ENCODE measurements around the gene CEMIP.
"Not testable (repeated sequence)": the region's sequence is repeated elsewhere in the genome, so short reads cannot be mapped to it uniquely, and the experiment has no call there.

Gene CEMIP

GRCh38 chr15:80953001-80953952, 174.1 kb downstream of the CEMIP start:
- DNase-seq (ENCODE audit: low read depth in 2 of 2): no peak

DNA sequence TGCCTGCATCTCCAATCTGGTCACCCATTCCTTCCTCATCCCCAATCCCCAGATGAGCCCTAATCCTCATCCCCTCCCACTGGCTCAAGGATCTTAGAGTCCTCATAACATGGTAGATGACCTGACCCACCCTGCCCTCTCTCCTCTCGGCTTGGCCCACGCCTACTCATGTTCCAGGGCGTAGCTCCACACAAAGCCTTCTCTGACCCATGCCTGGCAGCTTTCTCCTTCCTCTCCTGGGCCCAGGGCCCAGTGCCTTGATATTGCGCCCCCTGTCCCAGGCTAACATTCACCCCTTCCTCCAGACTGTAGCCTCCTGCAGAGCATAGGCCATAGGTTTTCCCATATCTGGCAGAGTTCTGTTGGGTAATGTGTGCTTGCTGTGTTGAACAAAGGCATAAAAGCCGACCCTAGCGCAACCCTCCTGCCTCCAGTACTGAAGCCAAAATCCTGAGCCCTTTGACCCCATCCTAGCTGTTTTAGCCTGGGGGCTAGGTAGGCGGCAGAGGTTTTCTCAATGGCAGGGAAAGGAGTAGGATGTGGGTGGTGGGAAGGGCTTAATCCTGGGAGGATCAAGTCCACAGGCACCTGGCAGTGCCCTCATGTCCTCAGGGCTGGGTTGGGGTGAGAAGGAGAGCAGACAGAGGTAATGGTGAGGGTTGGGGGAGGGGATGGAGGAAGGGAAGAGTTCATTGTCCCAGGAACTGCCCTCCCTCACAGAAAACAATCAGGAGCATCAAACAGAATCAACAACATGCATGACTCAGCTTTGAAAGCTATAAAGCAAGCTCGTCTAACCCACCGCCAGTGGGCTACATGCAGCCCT, 175.0 kb downstream of the CEMIP start:
- no peak for DNase-seq (ENCODE audit: low read depth in 2 of 2)

DNA sequence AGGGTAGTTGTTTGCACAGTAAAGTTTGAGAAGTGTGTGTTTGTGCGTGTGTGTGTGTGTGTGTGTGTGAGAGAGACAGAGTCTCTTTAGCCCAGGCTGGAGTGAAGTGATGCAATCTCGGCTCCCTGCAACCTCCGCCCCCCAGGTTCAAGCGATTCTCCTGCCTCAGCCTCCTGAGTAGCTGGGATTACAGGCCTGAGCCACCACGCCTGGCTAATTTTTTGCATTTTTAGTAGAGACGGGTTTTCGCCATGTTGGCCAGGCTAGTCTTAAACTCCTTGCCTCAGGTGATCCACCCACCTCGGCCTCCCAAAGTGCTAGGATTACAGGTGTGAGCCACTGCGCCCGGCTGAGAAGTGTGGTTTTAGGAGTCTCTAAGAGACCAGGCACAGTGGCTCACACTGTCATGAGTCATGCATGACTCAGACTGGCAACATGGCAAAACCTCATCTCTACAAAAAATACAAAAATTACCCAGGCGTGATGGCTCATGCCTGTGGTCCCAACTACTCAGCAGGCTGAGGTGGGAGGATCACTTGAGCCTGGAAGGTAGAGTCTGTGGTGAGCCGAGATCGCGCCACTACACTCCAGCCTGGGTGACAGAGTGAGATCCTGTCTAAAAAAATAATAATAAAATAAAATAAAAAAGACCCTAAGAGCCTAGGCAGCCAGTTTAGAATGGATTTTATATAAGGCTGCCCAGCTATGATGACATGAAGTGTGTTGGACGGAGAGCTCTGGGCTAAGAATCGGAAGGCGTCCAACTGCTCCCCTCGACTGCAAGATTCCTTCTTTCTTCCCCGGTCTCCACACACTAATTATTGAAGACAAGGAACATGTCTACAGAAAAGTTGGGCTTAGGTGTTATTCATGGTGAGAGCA, 176.6 kb downstream of the CEMIP start:
- peak; percentile 26 to 42 for DNase-seq (ENCODE audit: low read depth in 2 of 2)

GRCh38 chr15:80957556-80957955, 178.4 kb downstream of the CEMIP start:
- DNase-seq (ENCODE audit: low read depth in 2 of 2): no peak

DNA sequence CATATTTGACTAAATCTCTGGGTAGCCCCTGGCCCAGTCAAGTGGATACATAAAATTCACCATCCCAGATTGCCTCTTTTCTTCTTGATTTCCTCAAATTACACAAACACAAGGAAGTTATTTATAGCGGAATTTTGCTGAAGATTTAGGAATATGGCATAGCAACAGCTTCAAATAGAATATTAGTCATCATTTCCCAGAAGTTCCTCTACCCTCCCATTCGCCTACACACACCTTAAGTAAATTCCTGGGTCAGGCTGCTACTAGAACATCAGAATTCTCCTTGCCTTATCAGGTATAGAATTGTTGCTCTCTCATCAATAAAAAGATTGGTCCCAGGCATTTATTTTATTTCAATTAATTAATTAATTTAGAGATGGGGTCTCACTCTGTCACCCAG, 178.8 kb downstream of the CEMIP start:
- DNase-seq (ENCODE audit: low read depth in 2 of 2): no peak

DNA sequence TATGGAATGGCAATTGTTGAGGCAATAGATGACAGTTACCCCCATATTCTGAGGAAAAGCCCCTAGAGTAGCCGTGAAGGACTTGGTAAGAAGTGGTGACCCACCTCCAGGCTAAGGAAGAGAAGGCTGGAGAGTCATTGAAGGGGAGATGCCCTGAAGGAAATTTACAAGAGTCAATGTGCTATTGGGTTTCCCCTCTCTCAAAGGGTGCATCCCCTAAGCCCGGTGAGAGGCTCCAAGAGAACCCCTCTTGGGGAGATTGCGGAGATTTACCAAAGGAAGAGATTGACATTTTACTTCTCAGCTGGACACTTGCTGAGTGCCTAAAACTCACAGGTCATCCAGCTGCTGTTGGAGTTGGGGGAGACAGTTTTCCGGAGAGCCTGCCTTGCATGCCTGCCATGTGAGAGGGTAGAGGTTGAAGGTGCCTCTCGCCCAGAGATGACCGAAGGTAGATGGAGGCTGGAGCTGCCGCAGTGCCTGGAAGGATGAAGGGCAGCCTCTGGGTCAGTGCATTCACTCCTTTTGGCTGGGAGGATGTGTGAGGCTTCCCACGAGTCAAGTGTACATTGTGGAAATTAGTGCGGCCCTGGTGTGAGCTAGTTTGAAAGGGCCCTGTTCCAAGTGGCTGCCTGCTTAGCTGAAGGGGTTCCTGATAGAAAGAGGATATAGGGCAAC, 179.8 kb downstream of the CEMIP start:
- DNase-seq (ENCODE audit: low read depth in 2 of 2): no peak

- DNase-seq (ENCODE audit: low read depth in 2 of 2): not testable (repeated sequence)
These were observed 186.3 kb downstream of the CEMIP start for GRCh38 chr15:80965454-80965853.

GRCh38 chr15:80966431-80967197, 187.4 kb downstream of the CEMIP start:
- DNase-seq (ENCODE audit: low read depth in 2 of 2): no peak

DNA sequence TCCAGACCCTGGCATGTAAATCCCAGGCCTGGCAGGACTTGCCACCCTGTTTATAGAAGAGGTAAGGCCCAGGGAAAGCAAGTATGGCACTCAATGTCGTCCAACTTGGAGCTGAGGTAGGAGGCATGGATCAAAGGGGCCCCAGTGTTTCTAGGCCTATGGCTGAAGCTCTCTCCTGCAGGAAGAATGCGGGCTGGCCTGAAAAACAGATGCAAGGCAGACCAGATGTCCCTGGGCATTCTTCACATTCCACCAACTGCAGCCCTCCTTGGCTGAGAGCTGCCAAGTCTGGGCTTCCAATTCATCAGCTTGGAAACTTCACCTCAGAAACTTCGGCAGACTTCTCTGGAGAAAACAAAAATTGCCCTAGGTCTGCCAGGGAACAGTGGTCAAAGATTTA, 188.3 kb downstream of the CEMIP start:
- DNase-seq (ENCODE audit: low read depth in 2 of 2): no peak

- DNase-seq (ENCODE audit: low read depth in 2 of 2): no peak
These were observed 188.9 kb downstream of the CEMIP start for GRCh38 chr15:80967991-80968510.

GRCh38 chr15:80969316-80969715, 190.1 kb downstream of the CEMIP start:
- DNase-seq (ENCODE audit: low read depth in 2 of 2): no peak

DNA sequence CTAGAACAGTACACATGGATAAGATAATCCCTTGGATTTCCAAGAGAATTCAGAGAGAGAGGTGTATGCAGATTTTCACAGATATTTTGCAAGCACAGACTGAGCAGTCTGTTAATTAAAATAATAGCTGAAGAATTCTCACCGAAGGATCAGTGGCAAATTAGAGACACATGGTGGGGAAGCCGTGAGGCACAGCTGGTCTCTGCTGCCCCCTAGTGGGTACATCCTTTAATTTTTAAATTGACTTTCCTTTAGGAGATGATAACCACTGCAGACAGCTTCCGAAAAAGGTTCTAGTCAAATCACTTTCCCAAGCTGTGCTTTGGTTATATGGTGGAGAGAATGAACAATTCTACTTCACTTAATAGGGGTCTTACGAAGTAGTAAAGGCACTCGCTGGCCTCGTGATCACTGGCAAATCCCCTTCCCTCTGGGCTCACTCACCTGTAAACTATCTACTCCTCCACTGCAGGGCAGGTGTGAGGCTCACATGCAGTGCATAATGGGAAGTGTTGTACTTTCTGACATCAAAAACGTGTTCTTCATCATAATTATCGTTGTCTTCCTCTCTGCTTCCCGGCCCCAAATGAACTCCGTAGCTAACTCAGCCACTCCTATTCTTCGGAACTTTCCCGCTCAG, 191.0 kb downstream of the CEMIP start:
- DNase-seq (ENCODE audit: low read depth in 2 of 2): peak in 1 of 2 donors; percentile 32

GRCh38 chr15:80970658-80971057, 191.5 kb downstream of the CEMIP start:
- DNase-seq (ENCODE audit: low read depth in 2 of 2): no peak

DNA sequence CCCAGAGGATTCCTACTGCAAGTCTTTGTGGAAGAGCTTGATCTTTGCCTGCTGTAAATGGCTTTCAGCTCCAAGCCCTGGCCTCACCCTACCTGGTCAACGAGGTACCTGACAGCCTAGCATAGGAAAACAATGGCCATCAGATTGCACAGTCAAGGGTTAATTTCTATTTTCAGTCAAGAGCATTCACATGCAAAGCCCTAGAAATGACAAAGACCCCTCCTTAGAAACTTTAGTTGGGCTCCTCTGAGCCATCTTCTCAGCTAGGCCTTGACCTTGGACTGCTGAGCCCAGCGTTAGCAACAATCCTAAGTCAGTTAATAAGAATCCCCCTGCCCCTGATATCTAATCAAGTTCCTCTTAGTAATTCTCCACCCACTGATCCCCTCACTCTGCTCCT, 192.0 kb downstream of the CEMIP start:
- no peak for DNase-seq (ENCODE audit: low read depth in 2 of 2)

DNA sequence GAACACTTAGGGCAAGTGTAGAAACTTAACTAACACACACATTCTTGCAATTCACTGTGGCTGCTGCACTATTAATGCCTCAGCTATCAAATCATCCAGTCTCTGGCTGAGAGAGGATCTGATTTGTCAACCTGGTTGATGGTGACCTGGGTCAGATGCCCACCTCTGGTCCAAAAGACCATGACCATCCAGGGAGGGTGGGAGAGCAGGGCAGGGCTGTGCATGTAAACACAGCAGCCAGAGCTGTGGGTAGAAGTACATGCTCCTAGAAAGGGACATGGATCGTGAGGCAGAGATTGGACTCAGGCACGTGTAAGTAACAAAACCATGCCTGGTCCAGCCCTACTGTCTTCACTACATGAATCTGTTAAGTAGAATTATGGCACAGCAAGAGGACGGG, 193.1 kb downstream of the CEMIP start:
- DNase-seq (ENCODE audit: low read depth in 2 of 2): no peak

DNA sequence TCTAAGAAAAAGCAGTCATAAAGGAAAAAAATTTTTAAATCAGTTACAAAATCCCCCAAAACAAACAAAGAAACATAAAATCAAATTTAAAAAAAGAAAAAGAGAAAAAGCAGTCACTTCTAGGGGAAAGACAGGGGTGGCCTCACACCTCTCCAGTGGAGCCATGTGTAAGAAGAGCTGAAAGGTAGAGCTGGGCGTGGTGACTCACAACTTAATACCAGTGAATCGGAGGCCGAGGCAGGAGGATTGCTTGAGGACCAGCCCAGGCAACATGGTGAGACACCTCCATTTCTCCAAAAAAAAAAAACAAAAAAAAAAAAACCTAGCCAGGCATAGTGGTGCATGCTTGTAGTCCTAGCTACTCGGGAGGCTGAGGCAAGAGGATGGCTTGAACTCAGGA, 195.7 kb downstream of the CEMIP start:
- DNase-seq (ENCODE audit: low read depth in 2 of 2): no peak

DNA sequence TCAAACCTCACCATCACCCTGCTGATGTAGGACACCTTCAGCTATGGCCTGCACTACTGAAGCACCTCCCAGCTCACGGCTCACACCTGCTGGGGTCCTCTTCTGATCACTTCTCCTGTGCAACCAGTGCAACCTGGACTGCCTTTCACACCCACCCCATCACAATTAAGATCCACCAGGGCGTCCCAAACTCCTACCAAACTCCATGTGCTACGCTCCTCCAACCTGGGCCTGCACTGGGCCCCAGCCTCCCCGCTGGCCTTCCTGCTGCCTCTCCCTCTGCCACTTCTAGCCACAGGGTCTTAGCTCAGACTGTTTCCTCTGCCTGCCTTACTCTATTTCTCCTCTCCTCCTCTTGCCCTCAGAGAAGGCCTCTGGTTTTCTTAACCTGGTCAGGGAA, 197.7 kb downstream of the CEMIP start:
- no peak for DNase-seq (ENCODE audit: low read depth in 2 of 2)

DNA sequence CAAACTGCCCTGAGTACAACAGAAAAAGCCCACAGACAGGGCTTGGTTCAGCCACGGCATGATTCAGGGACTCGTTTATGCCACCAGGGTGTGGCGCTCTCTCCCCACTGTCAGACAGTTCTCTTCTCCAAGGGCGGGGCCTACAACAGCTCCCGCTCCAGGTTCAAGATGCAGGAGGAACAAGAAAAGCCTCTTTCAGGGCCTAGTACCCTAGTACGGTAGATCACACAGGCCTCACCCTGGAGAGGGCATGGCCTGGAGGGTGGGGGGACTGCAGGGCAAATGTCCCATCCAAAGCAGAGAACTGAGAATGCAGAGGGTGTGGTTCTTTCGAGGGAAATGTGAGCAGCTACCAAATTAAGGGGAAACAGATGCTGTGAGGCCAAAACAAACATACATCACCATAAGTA, 198.5 kb downstream of the CEMIP start:
- no peak for DNase-seq (ENCODE audit: low read depth in 2 of 2)

DNA sequence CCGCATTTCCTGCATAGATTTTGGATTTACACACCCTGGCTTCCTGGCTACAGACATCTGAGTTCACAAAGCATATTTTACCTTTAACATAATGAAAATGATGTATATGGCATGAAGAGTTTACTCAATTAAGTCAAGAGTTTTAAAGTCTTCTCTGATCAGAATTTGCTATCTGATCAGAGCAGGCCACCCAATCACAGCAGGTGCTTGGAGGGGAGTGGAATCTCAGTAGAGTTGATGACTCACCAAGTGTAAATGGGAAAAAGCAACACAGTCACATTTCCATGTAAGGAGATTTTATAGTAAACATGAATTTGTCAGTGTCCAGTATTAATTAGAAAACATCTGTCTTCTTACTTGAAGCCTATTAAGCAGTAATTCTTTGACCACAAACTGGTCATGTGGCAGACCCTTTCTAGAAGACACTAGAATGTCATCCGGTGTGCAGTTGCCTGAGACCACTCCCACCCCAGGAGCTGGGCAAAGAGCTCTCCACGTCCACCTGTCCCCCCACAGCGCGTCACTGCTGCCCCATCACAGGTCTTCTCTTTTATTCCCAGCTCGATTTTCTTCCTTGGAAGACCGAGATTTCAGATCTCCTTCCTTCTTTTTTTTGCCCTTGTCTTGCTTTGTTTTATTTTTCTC, 199.6 kb downstream of the CEMIP start:
- DNase-seq (ENCODE audit: low read depth in 2 of 2): no peak
